Measurements from ENCODE around the gene OGFR.

- no peak for TF ChIP-seq POLR2A (IDR thresholded peaks at IDR 0.05)
- no peak for TF ChIP-seq CTCF (IDR thresholded peaks at IDR 0.05)
Observed at GRCh38 chr20:62792940-62793756, 11.5 kb upstream of the OGFR start.

All from adrenal gland (tissue), 5 donors.